MM.1S (cell line): Measurements from ENCODE around the gene GRM5.

ENCODE experiments used
- CTCF ChIP-seq: fragments of 300-600 bp; sonication (generic); IDR thresholded peaks from 2 replicates; pipeline ENCODE4 v1.5.1; 2016; ENCODE audit warnings: antibody characterized with exemption, low read length, mixed read lengths
- EZH2 ChIP-seq: fragments of 300-600 bp; sonication (generic); optimal IDR thresholded peaks from 2 replicates; pipeline ENCODE3; 2017; ENCODE audit warnings: low read depth, mild to moderate bottlenecking, antibody characterized with exemption, low read length, mixed read lengths
- EZH2phosphoT487 ChIP-seq: fragments of 300-600 bp; sonication (generic); IDR thresholded peaks from 2 replicates; pipeline ENCODE4 v1.6.1; 2018; ENCODE audit warnings: antibody characterized with exemption, low read length

GRCh38 chr11:88529426-88529825 lies 536.4 kb downstream of the GRM5 start:
- TF ChIP-seq CTCF (no peak), EZH2 (no peak), EZH2phosphoT487 (no peak)
